HEK293 (cell line): ENCODE data around the gene RASGRP3.

Source experiments
- CTCF ChIA-PET: fragments of 350-600 bp; formaldehyde crosslinking; extraction: SDS; loops from one replicate; lab custom pipeline; 2021; ENCODE audit warnings: antibody characterized with exemption; lab: Yijun Ruan, JAX
- POLR2A ChIA-PET: fragments of 300-600 bp; formaldehyde crosslinking; extraction: SDS; loops from one replicate; lab custom pipeline; 2020; ENCODE audit warnings: antibody characterized with exemption, inconsistent platforms; lab: Yijun Ruan, JAX
- H3K27ac ChIP-seq: fragments of 200-500 bp; sonication (Bioruptor generic); 2 replicates; pipeline ENCODE4 v1.5.1; 2014; ENCODE audit warnings: low read depth, low read length, control low read depth, inconsistent platforms; ENCODE audit errors: extremely low read depth
- H3K36me3 ChIP-seq, 2 experiments: fragments of 200-500 bp in 1 of 2; sonication (Bioruptor generic) in 1 of 2; 1 replicate in 1 of 2; 2 replicates in 1 of 2; pipeline ENCODE4 v1.5.1; 2014 to 2017; ENCODE audit warnings: inconsistent platforms in 2 of 2, low read length in 2 of 2; ENCODE audit not compliant: control insufficient read depth in 2 of 2, insufficient read depth in 1 of 2
- H3K4me1 ChIP-seq: fragments of 200-500 bp; sonication (Bioruptor generic); 2 replicates; pipeline ENCODE4 v1.5.1; 2014; ENCODE audit warnings: mild to moderate bottlenecking, low read length, inconsistent platforms; ENCODE audit not compliant: control insufficient read depth, insufficient read depth
- H3K4me3 ChIP-seq: 2 replicates; pipeline ENCODE4 v1.5.1; 2011; ENCODE audit warnings: low read depth, mild to moderate bottlenecking, control low read depth, low read length, moderate library complexity
- H3K9me3 ChIP-seq: fragments of 200-500 bp; sonication (Bioruptor generic); 2 replicates; pipeline ENCODE4 v1.5.1; 2014; ENCODE audit warnings: low read depth, low read length, inconsistent platforms; ENCODE audit not compliant: control insufficient read depth, insufficient read depth
- GFI1B ChIP-seq: fragments of 450-650 bp; formaldehyde crosslinking; IDR thresholded peaks from 2 replicates; pipeline ENCODE4 v1.5.1; 2016; ENCODE audit warnings: missing biosample characterization, missing genetic modification characterization
- GLIS1 ChIP-seq: fragments of 450-650 bp; formaldehyde crosslinking; IDR thresholded peaks from 2 replicates; pipeline ENCODE4 v1.5.1; 2016; ENCODE audit warnings: missing biosample characterization, missing genetic modification characterization
- HOXA7 ChIP-seq: sonication (generic); formaldehyde crosslinking; IDR thresholded peaks from 2 replicates; pipeline ENCODE4 v1.8.1; 2022; ENCODE audit warnings: missing genetic modification reagents, borderline replicate concordance
- KLF10 ChIP-seq: fragments of 450-650 bp; IDR thresholded peaks from 2 replicates; pipeline ENCODE4 v1.5.1; 2018; ENCODE audit warnings: missing biosample characterization, mild to moderate bottlenecking, missing genetic modification characterization
- KLF9 ChIP-seq: fragments of 450-650 bp; formaldehyde crosslinking; IDR thresholded peaks from 2 replicates; pipeline ENCODE4 v1.5.1; 2016; ENCODE audit warnings: missing biosample characterization, missing genetic modification characterization, low read depth
- MEIS1 ChIP-seq: sonication (generic); formaldehyde crosslinking; IDR thresholded peaks from 2 replicates; pipeline ENCODE4 v1.8.1; 2022; ENCODE audit warnings: missing genetic modification reagents, mild to moderate bottlenecking, borderline replicate concordance
- SALL2 ChIP-seq: fragments of 450-650 bp; formaldehyde crosslinking; IDR thresholded peaks from 2 replicates; pipeline ENCODE4 v1.5.0; 2017; ENCODE audit warnings: missing biosample characterization, mild to moderate bottlenecking, missing genetic modification characterization, borderline replicate concordance
- SCRT1 ChIP-seq: fragments of 450-650 bp; formaldehyde crosslinking; IDR thresholded peaks from 2 replicates; pipeline ENCODE4 v1.5.1; 2016; ENCODE audit warnings: missing biosample characterization, missing genetic modification characterization, borderline replicate concordance
- SCRT2 ChIP-seq: fragments of 450-650 bp; formaldehyde crosslinking; IDR thresholded peaks from 2 replicates; pipeline ENCODE4 v1.5.1; 2016; ENCODE audit warnings: missing biosample characterization, missing genetic modification characterization
- SP3 ChIP-seq: fragments of 450-650 bp; formaldehyde crosslinking; IDR thresholded peaks from 2 replicates; pipeline ENCODE4 v1.5.1; 2016; ENCODE audit warnings: missing biosample characterization, missing genetic modification characterization
- ZBTB1 ChIP-seq: fragments of 450-650 bp; formaldehyde crosslinking; IDR thresholded peaks from 2 replicates; pipeline ENCODE4 v1.5.1; 2016; ENCODE audit warnings: missing biosample characterization, missing genetic modification characterization
- ZNF146 ChIP-seq: fragments of 450-650 bp; formaldehyde crosslinking; IDR thresholded peaks from 2 replicates; pipeline ENCODE4 v1.5.1; 2016; ENCODE audit warnings: missing biosample characterization, missing genetic modification characterization
- ZNF202 ChIP-seq: fragments of 450-650 bp; formaldehyde crosslinking; IDR thresholded peaks from 2 replicates; pipeline ENCODE4 v1.5.1; 2016; ENCODE audit warnings: missing biosample characterization, missing genetic modification characterization, borderline replicate concordance
- ZNF324 ChIP-seq: fragments of 450-650 bp; formaldehyde crosslinking; IDR thresholded peaks from 2 replicates; pipeline ENCODE4 v1.5.1; 2016; ENCODE audit warnings: missing biosample characterization, missing genetic modification characterization
- ZNF416 ChIP-seq: fragments of 450-650 bp; formaldehyde crosslinking; IDR thresholded peaks from 2 replicates; pipeline ENCODE4 v1.5.1; 2016; ENCODE audit warnings: missing biosample characterization, missing genetic modification characterization
- ZNF514 ChIP-seq: fragments of 450-650 bp; formaldehyde crosslinking; IDR thresholded peaks from 2 replicates; pipeline ENCODE4 v1.5.1; 2016; ENCODE audit warnings: missing biosample characterization, missing genetic modification characterization
- ZNF561 ChIP-seq: fragments of 450-650 bp; IDR thresholded peaks from 2 replicates; pipeline ENCODE4 v1.5.1; 2018; ENCODE audit warnings: missing biosample characterization, missing genetic modification characterization, borderline replicate concordance
- ZNF585B ChIP-seq: fragments of 450-650 bp; formaldehyde crosslinking; IDR thresholded peaks from 2 replicates; pipeline ENCODE4 v1.5.1; 2016; ENCODE audit warnings: missing biosample characterization, missing genetic modification characterization
- ZNF610 ChIP-seq: fragments of 450-650 bp; formaldehyde crosslinking; IDR thresholded peaks from 2 replicates; pipeline ENCODE4 v1.5.1; 2016; ENCODE audit warnings: missing biosample characterization, missing genetic modification characterization, borderline replicate concordance
- ZNF624 ChIP-seq: fragments of 450-650 bp; formaldehyde crosslinking; IDR thresholded peaks from 2 replicates; pipeline ENCODE4 v1.5.1; 2017; ENCODE audit warnings: missing biosample characterization, missing genetic modification characterization
- ZNF660 ChIP-seq: fragments of 450-650 bp; IDR thresholded peaks from 2 replicates; pipeline ENCODE4 v1.5.1; 2018; ENCODE audit warnings: missing biosample characterization, mild to moderate bottlenecking, missing genetic modification characterization
- ZNF670 ChIP-seq: fragments of 450-650 bp; formaldehyde crosslinking; IDR thresholded peaks from 2 replicates; pipeline ENCODE4 v1.5.1; 2016; ENCODE audit warnings: missing biosample characterization, missing genetic modification characterization, low read depth
- ZNF843 ChIP-seq: fragments of 450-650 bp; formaldehyde crosslinking; IDR thresholded peaks from 2 replicates; pipeline ENCODE4 v1.5.1; 2016; ENCODE audit warnings: missing biosample characterization, missing genetic modification characterization
- TF ChIP-seq, protein P1 (sequence below): fragments of 450-650 bp; formaldehyde crosslinking; IDR thresholded peaks from 2 replicates; pipeline ENCODE4 v1.5.1; 2016; ENCODE audit warnings: missing biosample characterization, missing genetic modification characterization

RASGRP3 gene

DNA sequence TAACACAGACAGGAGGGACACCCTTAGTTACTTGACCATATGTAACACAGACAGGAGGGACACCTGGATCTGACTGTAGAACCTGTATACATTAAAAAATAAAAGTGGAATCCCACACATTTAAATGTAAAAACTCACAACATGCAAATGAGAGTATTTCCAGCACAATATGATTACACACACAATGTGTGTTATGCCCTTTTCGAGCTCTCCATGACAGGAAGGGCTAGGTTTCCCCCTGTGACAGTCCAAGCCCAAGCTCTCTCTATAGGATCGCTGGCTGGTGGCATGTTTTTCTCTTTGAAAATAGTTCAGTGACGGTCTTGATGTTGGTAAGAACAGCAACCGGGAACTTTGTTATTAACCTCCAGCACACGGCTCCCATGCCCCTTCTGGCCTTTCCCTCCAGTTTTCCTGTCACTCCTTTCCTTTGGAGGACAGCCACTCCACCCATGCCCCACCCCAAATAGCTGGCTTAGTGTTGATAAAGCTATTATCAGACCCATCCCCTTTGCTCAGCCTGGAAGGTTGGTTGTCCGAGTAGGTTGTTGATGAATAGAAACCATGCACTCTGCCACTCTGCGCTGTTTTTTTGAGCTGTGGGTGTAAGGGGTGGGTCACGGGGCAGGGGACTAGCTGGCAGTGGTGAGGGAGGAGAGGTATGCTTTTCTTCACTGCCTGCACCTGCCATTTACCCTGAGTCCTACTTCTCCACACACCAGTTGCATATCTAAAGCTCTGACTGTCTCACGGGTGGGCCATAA is 2.7 kb downstream of the RASGRP3 start:
- Histone ChIP-seq H3K27ac (no peak overlapping the region), H3K4me1 (no peaks in the 10 kb centered on the region), H3K36me3 (no peaks in the 10 kb centered on the region)
- no peak for TF ChIP-seq KLF10 (tag by site-specific recombination)
- TF ChIP-seq SCRT2 (tag by site-specific recombination) = 0 out of 2 replicates have a peak, but pooled peaks have one; percentile 14
- TF ChIP-seq, all 188 proteins: peak for 1
- Histone ChIP-seq H3K4me3 (no peak overlapping the region), H3K9me3 (no peaks in the 10 kb centered on the region)
- POLR2A ChIA-PET = no interaction called here
- CTCF ChIA-PET = no interaction called here

DNA sequence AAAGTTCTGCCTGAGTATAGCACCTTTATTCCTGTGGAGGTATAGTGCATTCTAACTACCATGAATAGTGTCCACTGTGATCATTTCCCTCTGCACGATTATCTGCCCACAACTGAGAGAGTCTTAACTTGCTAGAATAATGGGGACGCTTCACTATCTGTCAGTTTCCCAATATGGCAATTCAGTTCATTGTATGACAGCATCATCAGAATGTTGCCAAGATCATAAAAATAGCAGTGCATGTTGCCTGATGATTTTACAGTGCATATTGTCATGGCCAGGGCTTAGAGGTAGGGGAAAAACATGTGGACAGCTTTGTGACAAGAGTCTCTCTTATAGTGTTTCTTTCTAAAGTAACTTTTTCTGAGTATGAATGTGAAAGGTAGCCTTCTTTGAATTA is 6.1 kb downstream of the RASGRP3 start:
- ChIA-PET CTCF (no interaction called here), POLR2A (no interaction called here)
- Histone ChIP-seq H3K36me3 (no peaks in the 10 kb centered on the region), H3K4me1 (no peaks in the 10 kb centered on the region), H3K27ac (no peak overlapping the region), H3K9me3 (no peaks in the 10 kb centered on the region), H3K4me3 (no peak overlapping the region)
- TF ChIP-seq ZNF514 (no peak), ZNF660 (tag by site-specific recombination) (no peak), SCRT1 (tag by site-specific recombination) (no peak), SP3 (no peak), ZNF624 (tag by site-specific recombination) (no peak), ZNF670 (tag by site-specific recombination) (no peak), HOXA7 (CRISPR knock-in tag) (no peak), ZNF561 (tag by site-specific recombination) (no peak), SCRT2 (tag by site-specific recombination) (no peak), ZNF843 (tag by site-specific recombination) (no peak), GFI1B (tag by site-specific recombination) (no peak), GLIS1 (tag by site-specific recombination) (no peak), ZNF416 (tag by site-specific recombination) (no peak), ZNF610 (tag by site-specific recombination) (no peak), SALL2 (tag by site-specific recombination) (no peak), ZNF146 (tag by site-specific recombination) (no peak), ZNF585B (tag by site-specific recombination) (no peak)
- TF ChIP-seq, protein P1, sequence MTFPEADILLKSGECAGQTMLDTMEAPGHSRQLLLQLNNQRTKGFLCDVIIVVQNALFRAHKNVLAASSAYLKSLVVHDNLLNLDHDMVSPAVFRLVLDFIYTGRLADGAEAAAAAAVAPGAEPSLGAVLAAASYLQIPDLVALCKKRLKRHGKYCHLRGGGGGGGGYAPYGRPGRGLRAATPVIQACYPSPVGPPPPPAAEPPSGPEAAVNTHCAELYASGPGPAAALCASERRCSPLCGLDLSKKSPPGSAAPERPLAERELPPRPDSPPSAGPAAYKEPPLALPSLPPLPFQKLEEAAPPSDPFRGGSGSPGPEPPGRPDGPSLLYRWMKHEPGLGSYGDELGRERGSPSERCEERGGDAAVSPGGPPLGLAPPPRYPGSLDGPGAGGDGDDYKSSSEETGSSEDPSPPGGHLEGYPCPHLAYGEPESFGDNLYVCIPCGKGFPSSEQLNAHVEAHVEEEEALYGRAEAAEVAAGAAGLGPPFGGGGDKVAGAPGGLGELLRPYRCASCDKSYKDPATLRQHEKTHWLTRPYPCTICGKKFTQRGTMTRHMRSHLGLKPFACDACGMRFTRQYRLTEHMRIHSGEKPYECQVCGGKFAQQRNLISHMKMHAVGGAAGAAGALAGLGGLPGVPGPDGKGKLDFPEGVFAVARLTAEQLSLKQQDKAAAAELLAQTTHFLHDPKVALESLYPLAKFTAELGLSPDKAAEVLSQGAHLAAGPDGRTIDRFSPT (tag by site-specific recombination) = no peak

DNA sequence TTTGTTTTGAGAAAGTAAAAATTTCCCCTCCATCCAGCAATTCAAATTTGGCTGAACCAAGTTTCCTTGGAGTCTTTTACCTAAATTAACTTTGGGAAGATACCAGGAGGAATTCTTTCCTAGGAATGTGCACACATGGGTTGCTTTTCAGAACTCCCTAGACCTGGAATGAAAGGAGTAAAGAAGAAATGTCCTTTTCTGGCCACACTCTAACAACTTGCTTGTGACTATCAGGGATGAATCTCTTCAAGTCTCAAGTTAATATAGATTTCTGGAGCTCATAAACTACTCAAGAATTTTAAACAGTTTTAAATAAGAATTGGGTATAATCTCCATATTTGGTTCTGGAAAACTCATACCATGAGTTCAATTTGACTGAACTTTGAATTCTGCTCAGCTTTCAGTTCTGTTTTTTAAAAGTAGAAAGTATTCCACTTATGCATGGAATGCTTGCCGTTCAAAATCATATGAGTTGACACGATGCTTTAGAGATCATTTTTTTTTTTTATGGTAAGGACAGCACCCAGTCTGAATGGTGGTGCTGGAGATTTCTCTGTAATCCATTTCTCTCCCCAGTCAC is 7.7 kb downstream of the RASGRP3 start:
- H3K36me3 ChIP-seq = no peaks in the 10 kb centered on the region
- H3K4me1 ChIP-seq = no peaks in the 10 kb centered on the region
- ChIA-PET CTCF (interaction anchor here (0.7 to 1.0 kb wide), 3 partner anchors 8 to 99 kb away, joined by 3 to 5 read pairs (median 3); no protein-coding TSS in a partner anchor), POLR2A (no interaction called here)
- TF ChIP-seq ZBTB1 = no peak
- no peak for TF ChIP-seq KLF9 (tag by site-specific recombination)
- TF ChIP-seq ZNF202 (tag by site-specific recombination) = no peak
- no peak for TF ChIP-seq ZNF324 (tag by site-specific recombination)
- no peak for TF ChIP-seq MEIS1 (CRISPR knock-in tag)
- H3K27ac ChIP-seq = no peak overlapping the region
- H3K4me3 ChIP-seq = no peak overlapping the region
- no peaks in the 10 kb centered on the region for H3K9me3 ChIP-seq
